Measurements from ENCODE around the gene IL21R.

Gene IL21R

GRCh38 chr16:27485126-27485525 is 83.2 kb downstream of the IL21R start:
- no peak for DNase-seq (ENCODE audit: low read depth in 2 of 2)

GRCh38 chr16:27485811-27486210 is 83.8 kb downstream of the IL21R start:
- DNase-seq (ENCODE audit: low read depth in 2 of 2): no peak

GRCh38 chr16:27486344-27486743 is 84.4 kb downstream of the IL21R start:
- DNase-seq (ENCODE audit: low read depth in 2 of 2): no peak

GRCh38 chr16:27486760-27487159 is 84.8 kb downstream of the IL21R start:
- no peak for DNase-seq (ENCODE audit: low read depth in 2 of 2)

- no peak for DNase-seq (ENCODE audit: low read depth in 2 of 2)
Observed at GRCh38 chr16:27489421-27489820, 87.4 kb downstream of the IL21R start.

GRCh38 chr16:27489906-27490305 is 87.9 kb downstream of the IL21R start:
- DNase-seq (ENCODE audit: low read depth in 2 of 2): no peak

GRCh38 chr16:27491894-27492587 is 90.1 kb downstream of the IL21R start:
- DNase-seq (ENCODE audit: low read depth in 2 of 2): no peak

GRCh38 chr16:27492588-27492979 is 90.6 kb downstream of the IL21R start:
- no peak for DNase-seq (ENCODE audit: low read depth in 2 of 2)

GRCh38 chr16:27495191-27495590 is 93.2 kb downstream of the IL21R start:
- DNase-seq (ENCODE audit: low read depth in 2 of 2): no peak

- DNase-seq (ENCODE audit: low read depth in 2 of 2): no peak
Observed at GRCh38 chr16:27498031-27498825, 96.3 kb downstream of the IL21R start.

- DNase-seq (ENCODE audit: low read depth in 2 of 2): no peak
Observed at GRCh38 chr16:27498916-27499658, 97.1 kb downstream of the IL21R start.

GRCh38 chr16:27499659-27500055 is 97.7 kb downstream of the IL21R start:
- no peak for DNase-seq (ENCODE audit: low read depth in 2 of 2)

GRCh38 chr16:27500801-27501200 is 98.8 kb downstream of the IL21R start:
- no peak for DNase-seq (ENCODE audit: low read depth in 2 of 2)
